Stomach (tissue), 9 donors: ENCODE results near the gene PYCARD. TPM values are rescaled to one million over a fixed set of nuclear protein-coding genes. Genes with fewer than 3 reads are reported as not detected.
"Not testable (repeated sequence)": the region's sequence is repeated elsewhere in the genome, so short reads cannot be mapped to it uniquely, and the experiment has no call there.

Experiments used
- DNase-seq, 2 donors: peaks; one replicate each; pipeline versions ENCODE4 v3.0.0 to v3.0.0-alpha.2; 2013 to 2019
- H3K27ac ChIP-seq, 5 donors: fragments of 200-600 bp in 4 of 5; sonication (generic) in 4 of 5; one replicate each; pipeline ENCODE4 v1.5.1; 2013 to 2019; ENCODE audit warnings: mild to moderate bottlenecking in 1 of 5, moderate library complexity in 1 of 5
- H3K27me3 ChIP-seq, 3 donors: fragments of 200-600 bp; sonication (generic); one replicate each; pipeline ENCODE4 v1.5.1; 2017 to 2019; ENCODE audit warnings: mixed run types in 1 of 3
- H3K36me3 ChIP-seq, 4 donors: fragments of 200-600 bp; sonication (generic); 1 replicate in 3 of 4; 2 replicates in 1 of 4; pipeline ENCODE4 v1.5.1; 2016 to 2019
- H3K4me1 ChIP-seq, 4 donors: fragments of 200-600 bp; sonication (generic); one replicate each; pipeline ENCODE4 v1.5.1; 2016 to 2019
- H3K4me3 ChIP-seq, 4 donors: fragments of 200-600 bp; sonication (generic) in 3 of 4; one replicate each; pipeline ENCODE4 v1.5.1; 2016 to 2019; ENCODE audit warnings: mild to moderate bottlenecking in 1 of 4
- H3K9me3 ChIP-seq, 4 donors: fragments of 200-600 bp; sonication (generic); one replicate each; pipeline ENCODE4 v1.5.1; 2016 to 2019
- EP300 ChIP-seq: sonication (generic); formaldehyde crosslinking; IDR thresholded peaks from one replicate; pipeline ENCODE4 v1.6.1; 2017; ENCODE audit warnings: antibody characterized with exemption
- POLR2A ChIP-seq, 4 donors: fragments of 450-650 bp; IDR thresholded peaks; one replicate each; pipeline ENCODE4 v1.6.1; 2016; ENCODE audit warnings: antibody characterized with exemption in 4 of 4, control low read depth in 2 of 4, mild to moderate bottlenecking in 1 of 4, moderate library complexity in 1 of 4
- POLR2AphosphoS5 ChIP-seq, 3 donors: sonication (generic); formaldehyde crosslinking; IDR thresholded peaks; one replicate each; pipeline ENCODE4 v1.6.1; 2016; ENCODE audit warnings: antibody characterized with exemption in 3 of 3
- WGBS, 5 donors: extraction: QIAGEN DNeasy Blood & Tissue Kit in 3 of 5; methylation state at CpG; one replicate each; pipeline versions ENCODE4 v1.1.5 to v1.1.7; 2013 to 2018; 5-methylcytosine and 5-hydroxymethylcytosine counted together
- intact Hi-C: fragments of 100-400 bp; cut with DNase I; formaldehyde crosslinking; loops from one replicate; pipeline ENCODE4 v1.15.1; 2023; ENCODE audit warnings: low total_unique reads
- polyA plus RNA-seq, 3 donors: library from polyadenylated mRNA; stranded (reverse); fragments of 200-250 nt; gene quantifications; one replicate each; pipeline ENCODE4 v1.2.3, GENCODE V29; 2013
- total RNA-seq, 5 donors: library from RNA; depleted of rRNA; stranded (reverse); fragments of >200 nt; gene quantifications; one replicate each; pipeline versions ENCODE4 v1.1.0 to v1.2.3, GENCODE V29; 2014 to 2016
- TF ChIP-seq, protein P1 (sequence below), 7 experiments: fragments of 450-650 bp in 4 of 7; fragments of 200-600 bp in 3 of 7; sonication (generic) in 3 of 7; IDR thresholded peaks; one replicate each; pipeline ENCODE4 v1.5.1; 2016 to 2019; ENCODE audit warnings: antibody characterized with exemption in 7 of 7, control low read depth in 2 of 7, mild to moderate bottlenecking in 1 of 7
- donor health status: healthy with polysubstance abuse.
- donor health status: Bipolar disorder and iron deficiency.
- donor health status: healthy.

The PYCARD gene
- total and polyA plus RNA-seq, 8 donors: 10.5 to 484 (median 42.8) TPM

DNA sequence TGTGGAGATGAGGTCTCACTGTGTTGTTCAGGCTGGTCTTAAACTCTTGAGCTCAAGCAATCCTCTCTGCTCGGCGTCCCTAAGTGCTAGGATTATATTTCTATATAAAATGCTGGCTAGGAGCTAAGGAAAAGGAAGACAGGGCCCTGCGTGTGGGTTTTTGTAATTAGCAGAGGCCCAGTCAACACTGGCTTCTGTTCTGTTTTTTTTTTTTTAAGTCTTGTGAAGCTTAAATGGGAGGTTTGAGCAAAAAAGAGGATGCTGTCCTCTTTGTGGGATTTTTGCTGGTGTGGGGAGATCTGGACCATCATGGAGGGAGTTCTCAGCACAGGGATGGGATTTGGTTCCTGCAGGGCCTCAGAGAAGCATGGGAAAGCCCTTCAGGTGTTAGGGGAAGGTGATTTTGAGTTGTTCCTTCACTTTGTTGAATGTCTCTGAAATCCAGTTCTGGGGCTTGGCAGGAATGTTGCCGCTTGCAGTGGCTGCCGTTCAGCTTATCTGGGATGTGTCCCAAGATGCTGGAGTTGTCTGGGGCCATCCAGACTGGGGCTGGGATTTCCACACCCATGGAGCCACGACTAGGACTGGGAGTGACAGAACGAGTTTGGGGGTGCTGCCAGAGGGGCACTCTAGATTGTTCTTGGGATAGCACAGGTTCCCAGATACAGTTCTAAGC lies 4.2 kb downstream of the PYCARD start:
- Histone ChIP-seq H3K4me3 (no peak overlapping the region), H3K36me3 (peaks cover 24 to 61% (median 53%) of the 10 kb centered on the region in 4 donors), H3K4me1 (peaks cover 16 to 38% (median 28%) of the 10 kb centered on the region in 4 donors), H3K9me3 (no peaks in the 10 kb centered on the region), H3K27me3 (no peaks in the 10 kb centered on the region), H3K27ac (no peak overlapping the region)
- intact Hi-C loops: no loop called here
- TF ChIP-seq EP300 (no peak), POLR2A (IDR thresholded peaks at IDR 0.05) (no peak), POLR2AphosphoS5 (IDR thresholded peaks at IDR 0.05) (no peak)
- TF ChIP-seq, protein P1, sequence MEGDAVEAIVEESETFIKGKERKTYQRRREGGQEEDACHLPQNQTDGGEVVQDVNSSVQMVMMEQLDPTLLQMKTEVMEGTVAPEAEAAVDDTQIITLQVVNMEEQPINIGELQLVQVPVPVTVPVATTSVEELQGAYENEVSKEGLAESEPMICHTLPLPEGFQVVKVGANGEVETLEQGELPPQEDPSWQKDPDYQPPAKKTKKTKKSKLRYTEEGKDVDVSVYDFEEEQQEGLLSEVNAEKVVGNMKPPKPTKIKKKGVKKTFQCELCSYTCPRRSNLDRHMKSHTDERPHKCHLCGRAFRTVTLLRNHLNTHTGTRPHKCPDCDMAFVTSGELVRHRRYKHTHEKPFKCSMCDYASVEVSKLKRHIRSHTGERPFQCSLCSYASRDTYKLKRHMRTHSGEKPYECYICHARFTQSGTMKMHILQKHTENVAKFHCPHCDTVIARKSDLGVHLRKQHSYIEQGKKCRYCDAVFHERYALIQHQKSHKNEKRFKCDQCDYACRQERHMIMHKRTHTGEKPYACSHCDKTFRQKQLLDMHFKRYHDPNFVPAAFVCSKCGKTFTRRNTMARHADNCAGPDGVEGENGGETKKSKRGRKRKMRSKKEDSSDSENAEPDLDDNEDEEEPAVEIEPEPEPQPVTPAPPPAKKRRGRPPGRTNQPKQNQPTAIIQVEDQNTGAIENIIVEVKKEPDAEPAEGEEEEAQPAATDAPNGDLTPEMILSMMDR (IDR thresholded peaks at IDR 0.05): no peak
- DNase-seq: no peak
- 61 to 68% (median 66%) methylated on average over 6 to 7 of the region's 7 CpGs for WGBS, 5 donors

DNA sequence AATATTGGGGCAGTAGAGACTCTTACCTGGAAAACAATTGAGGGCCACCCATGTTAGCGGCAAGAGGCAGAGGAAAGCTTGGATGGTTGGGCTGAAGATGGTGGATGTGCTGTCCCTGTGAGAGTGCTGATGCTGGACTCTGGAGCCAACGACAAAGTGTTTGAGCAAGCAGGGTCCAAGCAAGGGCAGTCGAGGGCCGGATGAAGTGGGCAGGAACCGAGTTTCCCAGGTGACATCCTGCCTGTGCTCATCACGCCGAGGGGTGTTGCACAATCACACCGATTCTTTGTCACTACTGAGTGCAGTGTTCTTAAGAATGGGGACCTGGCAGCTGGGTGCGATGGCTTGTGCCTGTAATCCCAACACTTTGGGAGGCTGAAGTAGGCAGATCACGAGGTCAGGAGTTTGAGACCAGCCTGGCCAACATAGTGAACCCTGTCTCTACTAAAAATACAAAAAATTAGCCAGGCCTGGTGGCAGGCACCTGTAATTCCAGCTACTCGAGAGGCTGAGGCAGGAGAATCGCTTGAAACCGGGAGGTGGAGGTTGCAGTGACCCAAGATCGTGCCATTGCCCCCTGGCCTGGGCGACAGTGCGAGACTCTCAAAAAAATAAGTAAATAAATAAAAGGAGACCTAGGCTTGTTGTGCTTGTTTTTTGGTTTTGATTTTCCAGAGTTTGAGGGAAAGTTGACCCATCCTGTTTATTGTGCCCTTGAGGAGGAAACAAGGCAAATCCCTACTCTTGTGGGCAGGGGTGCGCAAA lies 6.1 kb downstream of the PYCARD start:
- Histone ChIP-seq H3K4me1 (peaks cover 8 to 20% (median 14%) of the 10 kb centered on the region in 4 donors), H3K4me3 (no peak overlapping the region), H3K36me3 (peaks cover 43 to 80% (median 72%) of the 10 kb centered on the region in 4 donors), H3K9me3 (no peaks in the 10 kb centered on the region), H3K27me3 (no peaks in the 10 kb centered on the region), H3K27ac (no peak overlapping the region)
- DNase-seq: no peak
- 86 to 90% (median 88%) methylated on average over 17 of the region's 17 CpGs for WGBS, 5 donors
- intact Hi-C loops: no loop called here
- TF ChIP-seq POLR2A (IDR thresholded peaks at IDR 0.05) (no peak), POLR2AphosphoS5 (IDR thresholded peaks at IDR 0.05) (no peak), EP300 (no peak)
- TF ChIP-seq, protein P1 (IDR thresholded peaks at IDR 0.05): no peak

DNA sequence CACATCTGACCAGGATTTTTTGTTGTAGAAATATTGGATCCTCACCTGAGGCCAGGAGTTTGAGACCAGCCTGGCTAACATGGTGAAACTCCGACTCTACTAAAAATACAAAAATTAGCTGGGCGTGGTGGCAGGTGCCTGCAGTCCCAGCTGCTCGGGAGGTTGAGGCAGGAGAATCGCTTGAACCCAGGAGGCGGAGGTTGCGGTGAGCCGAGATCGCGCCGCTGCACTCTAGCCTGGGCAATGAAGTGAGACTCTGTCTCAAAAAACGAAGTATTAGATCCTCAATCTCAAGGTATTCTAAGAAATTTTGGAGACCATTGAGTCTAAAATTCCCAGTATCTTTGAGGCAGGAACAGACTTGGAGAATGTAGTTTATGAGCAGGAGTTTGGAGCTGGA lies 6.7 kb downstream of the PYCARD start:
- DNase-seq, H3K27me3 ChIP-seq, H3K4me3 ChIP-seq, intact Hi-C loops, H3K9me3 ChIP-seq, H3K27ac ChIP-seq: not testable (repeated sequence)
- peaks cover 3 to 13% (median 8%) of the 10 kb centered on the region in 4 donors for H3K4me1 ChIP-seq
- WGBS, 5 donors: 96 to 99% (median 97%) methylated on average over 11 of the region's 11 CpGs
- peaks cover 49 to 86% (median 78%) of the 10 kb centered on the region in 4 donors for H3K36me3 ChIP-seq

DNA sequence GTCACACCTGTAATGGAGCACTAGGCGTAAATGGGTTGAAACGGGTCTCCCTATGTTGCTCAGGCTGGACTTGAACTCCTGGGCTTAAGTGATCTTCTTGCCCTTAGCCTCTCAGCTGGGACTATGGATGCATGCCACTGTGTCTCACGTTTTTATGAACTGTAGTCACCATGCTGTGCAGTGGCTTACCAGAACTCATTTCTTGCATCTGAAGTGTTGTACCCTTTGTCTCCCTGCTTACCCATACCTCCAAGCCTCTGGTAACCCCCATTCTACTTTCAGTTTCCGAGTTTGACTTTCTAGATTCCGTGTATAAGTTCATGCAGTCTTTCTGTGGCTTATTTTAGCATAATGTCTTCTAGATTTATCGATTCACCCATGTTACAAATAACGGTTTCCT lies 7.7 kb downstream of the PYCARD start:
- H3K27me3 ChIP-seq: no peaks in the 10 kb centered on the region
- H3K4me3 ChIP-seq: no peak overlapping the region
- DNase-seq: no peak
- no peaks in the 10 kb centered on the region for H3K9me3 ChIP-seq
- intact Hi-C loops: no loop called here
- peaks cover 0 to 4% (median under 1%) of the 10 kb centered on the region in 4 donors for H3K4me1 ChIP-seq
- H3K36me3 ChIP-seq: peaks cover 59 to 93% (median 87%) of the 10 kb centered on the region in 4 donors
- 79 to 85% (median 83%) methylated on average over 7 of the region's 7 CpGs for WGBS, 5 donors
- no peak for TF ChIP-seq POLR2AphosphoS5 (IDR thresholded peaks at IDR 0.05)
- TF ChIP-seq, protein P1 (IDR thresholded peaks at IDR 0.05): no peak
- TF ChIP-seq EP300: no peak
- no peak for TF ChIP-seq POLR2A (IDR thresholded peaks at IDR 0.05)
- H3K27ac ChIP-seq: no peak overlapping the region
